Mammary epithelial cell (primary cell): ENCODE measurements around the gene CHRM5.

ENCODE experiments used
- EZH2 ChIP-seq: IDR thresholded peaks from 2 replicates; pipeline ENCODE4 v1.6.1; 2012; ENCODE audit warnings: low read length, inconsistent platforms, borderline replicate concordance
- TF ChIP-seq, protein P1 (sequence below), 2 donors: IDR thresholded peaks in 1 of 2; conservative IDR thresholded peaks in 1 of 2; 2 replicates each; pipeline ENCODE4 v1.5.1; 2011 to 2012; ENCODE audit warnings: inconsistent platforms in 2 of 2, low read length in 2 of 2, mild to moderate bottlenecking in 2 of 2, control low read depth in 1 of 2, low read depth in 1 of 2; ENCODE audit not compliant: insufficient read depth in 1 of 2; ENCODE audit errors: extremely low read depth in 1 of 2

- TF ChIP-seq, protein P1, sequence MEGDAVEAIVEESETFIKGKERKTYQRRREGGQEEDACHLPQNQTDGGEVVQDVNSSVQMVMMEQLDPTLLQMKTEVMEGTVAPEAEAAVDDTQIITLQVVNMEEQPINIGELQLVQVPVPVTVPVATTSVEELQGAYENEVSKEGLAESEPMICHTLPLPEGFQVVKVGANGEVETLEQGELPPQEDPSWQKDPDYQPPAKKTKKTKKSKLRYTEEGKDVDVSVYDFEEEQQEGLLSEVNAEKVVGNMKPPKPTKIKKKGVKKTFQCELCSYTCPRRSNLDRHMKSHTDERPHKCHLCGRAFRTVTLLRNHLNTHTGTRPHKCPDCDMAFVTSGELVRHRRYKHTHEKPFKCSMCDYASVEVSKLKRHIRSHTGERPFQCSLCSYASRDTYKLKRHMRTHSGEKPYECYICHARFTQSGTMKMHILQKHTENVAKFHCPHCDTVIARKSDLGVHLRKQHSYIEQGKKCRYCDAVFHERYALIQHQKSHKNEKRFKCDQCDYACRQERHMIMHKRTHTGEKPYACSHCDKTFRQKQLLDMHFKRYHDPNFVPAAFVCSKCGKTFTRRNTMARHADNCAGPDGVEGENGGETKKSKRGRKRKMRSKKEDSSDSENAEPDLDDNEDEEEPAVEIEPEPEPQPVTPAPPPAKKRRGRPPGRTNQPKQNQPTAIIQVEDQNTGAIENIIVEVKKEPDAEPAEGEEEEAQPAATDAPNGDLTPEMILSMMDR (conservative IDR thresholded peaks at IDR 0.05 in 1 of 2, IDR thresholded peaks at IDR 0.05 in 1 of 2; ENCODE audit: extremely low read depth in 1 of 2, insufficient read depth in 1 of 2, low read depth in 1 of 2, low read length in 2 of 2): peak; percentile 58 to 77
- TF ChIP-seq EZH2: no peak
Observed at GRCh38 chr15:34109797-34110663, 141.7 kb downstream of the CHRM5 start.
